ENCODE results near the gene CELSR2.
A peak's percentile ranks its signal among the peaks of the same experiment; 100 is the strongest.
"Not testable (repeated sequence)": the region's sequence is repeated elsewhere in the genome, so short reads cannot be mapped to it uniquely, and the experiment has no call there.

CELSR2 gene

GRCh38 chr1:109282497-109282951 lies 33.2 kb downstream of the CELSR2 start:
- DNase-seq = no peak

DNA sequence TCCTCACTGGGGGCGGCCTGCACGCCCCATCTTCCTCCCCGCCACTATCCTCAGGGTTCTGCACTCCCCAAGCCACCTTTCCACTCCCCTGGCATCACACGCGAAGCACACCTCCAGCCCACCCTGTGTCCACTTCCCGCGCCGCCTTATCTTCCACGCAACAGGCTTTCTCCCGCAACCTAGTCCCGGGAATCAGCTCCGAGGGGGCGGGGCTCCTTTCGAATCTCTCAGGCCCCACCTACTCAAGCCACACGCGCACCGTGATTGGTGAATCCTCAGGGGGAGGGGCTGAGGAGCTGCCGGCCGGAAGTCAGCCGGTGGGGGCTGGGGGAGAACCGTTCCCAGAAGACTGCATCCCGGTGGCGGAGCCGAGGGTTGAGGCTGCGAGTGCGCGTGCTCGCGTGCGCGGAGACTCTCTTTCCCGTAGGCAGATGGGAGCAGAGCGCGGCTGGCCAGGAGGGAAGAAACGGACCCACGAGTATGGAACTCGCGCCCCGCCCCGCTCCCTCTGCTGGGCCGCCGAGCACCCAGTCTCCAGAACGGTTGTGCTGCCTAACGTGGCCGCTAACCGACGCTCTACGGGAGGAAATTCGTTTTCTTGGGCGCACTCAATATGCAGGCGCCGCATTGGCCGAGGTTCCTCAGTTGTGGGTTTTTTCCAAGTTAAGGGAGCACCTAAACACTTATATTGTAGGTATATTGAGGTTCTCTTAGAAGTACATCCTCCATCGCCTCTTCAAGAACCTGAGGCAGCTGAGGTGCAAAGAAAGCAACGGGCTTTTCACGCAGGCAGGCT lies 33.8 kb downstream of the CELSR2 start, which contains the start of gene PSRC1:
TSS of gene PSRC1 (minus strand) at position 194 of the 796 bp plus-strand sequence.
- DNase-seq = peak; percentile 80 to 89

DNA sequence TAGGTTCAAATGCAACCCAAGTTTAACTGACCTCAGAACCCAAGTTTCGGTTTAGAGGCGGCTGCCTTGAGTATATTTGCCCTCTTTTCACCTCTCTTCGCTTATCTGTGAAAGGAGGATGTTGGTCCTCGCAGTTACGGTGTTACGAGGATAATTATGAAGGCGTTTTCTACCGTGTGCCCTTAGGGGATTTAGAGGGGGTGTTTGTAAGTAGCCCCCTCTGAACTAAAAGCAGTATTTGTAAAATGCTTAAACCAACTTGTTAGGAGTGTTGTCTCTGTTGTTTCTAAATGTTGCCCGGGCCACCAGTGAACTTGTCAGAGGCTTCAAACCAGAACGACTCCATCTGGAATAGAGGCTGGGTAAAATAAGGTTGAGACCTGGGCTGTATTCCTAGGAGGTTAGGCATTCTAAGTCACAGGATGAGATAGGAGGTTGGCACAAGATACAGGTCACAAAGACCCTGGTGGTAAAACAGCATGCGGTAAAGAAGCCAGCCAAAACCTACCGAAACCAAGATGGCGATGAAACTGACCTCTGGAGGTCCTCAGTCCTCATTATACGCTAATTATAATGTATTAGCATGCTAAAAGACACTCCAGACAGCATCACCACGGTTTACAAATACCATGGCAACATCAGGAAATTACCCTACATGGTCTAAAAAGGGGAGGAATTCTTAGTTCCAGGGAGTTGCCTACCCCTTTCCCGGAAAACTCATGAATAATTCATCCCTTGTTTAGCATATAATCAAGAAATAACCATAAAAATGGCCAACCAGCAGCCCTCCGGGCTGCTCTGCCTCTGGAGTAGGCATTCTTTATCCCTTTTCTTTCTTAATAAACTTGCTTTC lies 34.6 kb downstream of the CELSR2 start:
- DNase-seq = no peak

GRCh38 chr1:109286762-109287161 lies 37.4 kb downstream of the CELSR2 start:
- not testable (repeated sequence) for DNase-seq

GRCh38 chr1:109290137-109290536 lies 40.8 kb downstream of the CELSR2 start:
- DNase-seq = no peak

DNA sequence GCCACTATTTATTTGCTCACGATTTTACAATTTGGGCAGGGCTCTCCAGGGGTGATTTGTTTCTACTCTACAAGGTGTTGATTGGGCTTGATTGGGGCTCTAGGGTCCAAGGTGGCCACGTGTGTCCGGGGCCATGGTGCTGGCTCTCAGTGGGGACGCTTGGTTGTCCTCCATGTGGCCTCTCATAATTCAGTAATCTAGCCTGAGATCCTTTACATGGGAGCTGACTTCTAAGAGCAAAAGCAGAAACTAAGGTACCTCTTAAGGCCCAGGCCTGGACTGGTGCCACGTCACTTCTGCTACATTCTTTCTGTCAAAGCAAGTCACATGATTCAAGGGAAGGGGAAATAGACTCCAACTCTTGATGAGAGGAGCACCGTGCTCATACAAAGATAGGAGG lies 41.7 kb downstream of the CELSR2 start:
- no peak for DNase-seq

DNA sequence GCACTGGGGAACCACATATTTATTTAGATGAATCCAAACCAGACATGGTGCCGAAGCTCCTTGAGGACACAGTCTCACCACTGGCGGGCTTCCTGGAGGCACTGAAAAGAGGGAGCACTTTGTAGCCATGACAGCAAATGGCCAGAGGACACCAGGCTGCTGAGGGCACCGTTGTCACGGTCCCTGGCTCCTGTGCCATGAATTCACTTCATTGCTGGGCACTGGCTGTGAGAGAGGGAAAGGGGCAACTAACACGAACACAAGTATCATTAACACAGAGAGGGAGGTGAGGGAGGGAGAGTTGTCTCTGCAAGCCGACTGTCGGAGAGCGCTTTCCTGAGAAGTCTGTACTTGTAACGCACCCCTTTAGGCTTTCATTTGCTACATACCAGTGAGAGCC lies 43.0 kb downstream of the CELSR2 start:
- no peak for DNase-seq

DNA sequence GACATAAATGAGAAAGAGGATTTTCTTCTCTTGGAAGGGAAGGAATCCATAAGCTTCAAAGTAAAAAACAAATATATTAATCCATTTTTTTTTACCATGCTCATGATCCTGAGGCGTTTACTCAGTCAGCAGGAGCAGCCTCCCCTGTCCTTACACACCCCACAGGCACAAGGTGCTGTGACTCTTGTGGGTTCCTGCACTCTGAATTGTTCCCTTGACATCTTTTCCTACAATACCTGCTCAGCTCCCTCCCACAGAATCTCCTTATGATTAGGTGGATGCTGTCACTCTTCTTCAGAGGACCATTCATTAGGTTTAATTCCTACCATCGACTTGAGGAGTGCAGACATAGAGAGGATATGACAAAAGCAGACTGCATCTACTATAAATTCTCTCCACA lies 43.7 kb downstream of the CELSR2 start:
- no peak for DNase-seq

GRCh38 chr1:109294481-109294880 lies 45.1 kb downstream of the CELSR2 start:
- no peak for DNase-seq

- DNase-seq = no peak
Measured at GRCh38 chr1:109295712-109296415, 46.5 kb downstream of the CELSR2 start.

- no peak for DNase-seq
Measured at GRCh38 chr1:109296782-109297181, 47.4 kb downstream of the CELSR2 start.

GRCh38 chr1:109298666-109299557 lies 49.6 kb downstream of the CELSR2 start:
- no peak for DNase-seq

DNA sequence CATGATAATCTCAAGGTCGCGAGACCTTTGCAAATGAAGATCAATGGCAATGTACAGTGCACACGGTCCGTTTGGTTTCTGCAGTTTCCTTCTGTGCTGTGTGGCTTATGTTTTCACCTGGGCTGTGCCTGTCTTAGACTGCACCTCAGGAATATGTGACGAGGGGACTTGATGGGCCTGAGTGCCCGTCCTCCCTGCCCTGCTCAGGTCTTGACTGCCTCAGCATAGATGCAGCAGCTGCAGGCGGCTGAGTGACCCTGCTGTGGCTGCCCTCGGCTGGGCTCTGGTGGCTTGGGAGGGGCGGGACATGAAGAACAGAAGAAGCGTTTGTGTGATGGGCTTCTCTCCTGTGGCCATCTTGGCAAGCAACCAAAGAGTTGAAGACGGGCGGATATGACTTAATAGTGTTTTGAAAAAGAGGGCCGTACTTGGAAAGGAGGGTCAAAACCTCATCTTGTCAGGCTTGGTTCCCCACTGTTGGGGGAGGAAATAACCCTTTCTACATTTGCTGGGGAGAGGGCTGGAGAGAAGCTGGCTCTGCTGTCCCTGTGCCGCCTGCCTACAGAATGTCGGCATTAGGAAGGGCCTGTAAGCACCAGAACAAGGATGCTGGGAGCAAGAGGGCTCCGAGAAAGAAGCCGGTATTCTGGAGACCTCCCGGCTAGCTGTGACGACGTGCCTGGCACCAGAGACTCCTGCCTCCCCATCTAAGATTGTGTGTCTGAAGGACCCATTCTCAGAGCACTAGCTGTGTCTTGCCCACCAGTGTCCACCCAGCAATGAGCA lies 50.4 kb downstream of the CELSR2 start:
- DNase-seq = no peak

GRCh38 chr1:109300650-109301151 lies 51.4 kb downstream of the CELSR2 start:
- DNase-seq = no peak

DNA sequence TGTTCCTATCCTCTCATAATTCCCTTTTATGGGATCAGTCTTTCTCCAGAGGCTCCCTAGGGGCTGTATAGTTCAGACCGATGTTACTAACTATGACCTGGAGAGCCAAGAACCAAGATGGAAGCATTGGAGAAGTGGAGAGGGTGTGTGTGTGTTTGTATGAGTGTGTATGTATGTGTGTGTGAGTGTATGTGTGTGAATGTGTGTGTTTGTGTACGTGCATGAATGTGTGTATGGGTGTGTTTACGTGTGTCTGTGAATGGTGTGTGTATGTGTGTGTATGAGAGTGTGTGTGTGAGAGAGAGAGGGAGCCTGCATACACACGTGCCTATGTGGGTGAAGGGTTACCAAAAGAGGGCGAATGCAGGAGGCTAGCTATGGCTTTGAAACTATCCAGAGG lies 52.5 kb downstream of the CELSR2 start:
- no peak for DNase-seq

DNA sequence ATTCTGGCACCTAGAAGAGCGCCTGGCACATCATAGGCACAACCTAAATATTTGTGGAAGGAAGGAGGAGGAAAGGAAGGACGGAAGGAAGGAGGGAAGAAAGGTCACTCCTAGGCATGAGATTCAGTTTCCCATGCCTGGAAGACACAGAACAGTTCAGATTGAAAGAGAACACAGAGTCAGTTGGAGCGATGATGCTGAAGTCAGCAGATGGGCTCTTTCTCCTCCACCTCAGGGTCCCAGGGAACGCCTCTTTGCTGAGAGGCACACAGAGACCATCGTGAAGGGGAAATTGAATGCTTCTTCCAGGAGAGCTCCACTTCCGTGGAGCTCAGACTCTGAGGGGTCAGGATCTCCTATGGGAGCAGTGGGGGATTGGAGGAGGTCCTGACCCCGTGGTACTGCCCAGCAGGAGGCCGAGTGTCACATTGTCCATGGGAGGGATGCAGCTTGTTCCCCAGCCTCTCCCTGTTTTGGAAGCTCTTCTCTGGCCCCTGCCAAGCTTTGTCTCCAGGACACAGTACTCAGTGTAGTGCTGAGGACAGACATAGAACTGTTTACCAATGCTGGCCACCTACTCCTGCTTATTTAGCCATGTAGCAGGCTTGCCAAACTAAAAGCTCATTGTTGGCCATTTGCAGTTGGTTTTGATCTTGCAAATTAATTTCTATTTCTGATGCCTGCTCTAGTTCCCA lies 55.0 kb downstream of the CELSR2 start:
- DNase-seq = no peak

DNA sequence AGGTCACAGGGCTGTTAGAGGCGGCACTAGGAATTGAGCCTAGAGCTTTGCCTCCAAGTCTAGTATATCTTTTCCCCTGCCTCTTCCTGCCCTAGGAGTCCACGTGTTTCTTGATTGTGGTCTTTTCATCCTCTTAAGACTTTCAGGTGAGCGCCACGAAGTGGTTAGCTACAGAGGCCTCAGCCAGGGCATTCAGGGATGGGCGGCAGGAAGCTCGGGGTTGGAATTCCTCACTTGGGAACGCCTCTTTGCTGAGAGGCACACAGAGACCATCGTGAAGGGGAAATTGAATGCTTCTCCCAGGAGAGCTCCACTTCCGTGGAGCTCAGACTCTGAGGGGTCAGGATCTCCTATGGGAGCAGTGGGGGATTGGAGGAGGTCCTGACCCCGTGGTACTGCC lies 56.7 kb downstream of the CELSR2 start:
- DNase-seq = not testable (repeated sequence)

GRCh38 chr1:109306832-109307273 lies 57.5 kb downstream of the CELSR2 start, which contains the start of gene MYBPHL:
Gene MYBPHL, minus strand, starts transcription at chr1:109307011. Its CDS starts 20 bp downstream, at chr1:109306991.
- no peak for DNase-seq

DNA sequence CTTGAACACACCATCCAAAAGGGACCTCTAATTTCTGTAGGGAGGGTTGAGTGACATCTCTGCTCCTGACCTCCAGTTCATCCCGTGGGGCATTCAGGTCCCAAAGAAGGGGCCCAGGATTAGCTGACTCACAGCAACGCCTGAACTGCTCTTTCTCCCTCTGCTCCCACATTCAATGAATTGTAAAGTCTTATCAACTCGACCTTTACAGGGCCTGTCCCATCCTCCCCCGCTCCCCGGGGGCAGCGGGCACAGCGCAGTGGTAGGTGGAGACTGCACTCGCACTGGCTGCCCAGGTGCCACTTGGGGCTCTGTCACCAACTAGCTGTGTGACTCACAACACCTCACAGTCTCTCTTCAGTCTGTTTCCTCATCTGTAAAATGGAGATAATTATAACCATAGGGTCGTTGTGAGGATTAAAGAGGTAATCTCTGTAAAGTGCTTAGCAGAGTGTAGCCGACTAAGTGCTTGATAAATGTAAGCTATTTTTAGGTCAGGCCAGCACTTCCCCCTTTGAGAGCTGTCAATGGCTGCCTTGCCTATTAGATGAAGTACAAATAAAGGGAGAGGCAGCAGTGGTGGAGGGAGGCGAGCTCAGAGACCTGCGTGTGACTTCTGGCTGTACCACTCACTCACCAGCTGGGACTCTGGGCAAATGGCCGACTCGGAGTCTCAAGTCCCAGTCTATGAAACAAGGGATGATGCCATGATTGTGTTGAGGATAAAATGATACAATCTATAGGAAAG lies 58.1 kb downstream of the CELSR2 start:
- no peak for DNase-seq

Measured in stimulated activated CD4-positive, alpha-beta T cell treated with anti-CD3 and anti-CD28 coated beads, Interleukin-2, amount 100 ng/mL, for 48 hours (primary cell).